Esophagus squamous epithelium (tissue), 4 donors: ENCODE measurements around the gene RNU7-1.

Source experiments
- CTCF ChIP-seq, 6 experiments: fragments of 450-650 bp in 4 of 6; fragments of 200-600 bp in 2 of 6; sonication (generic) in 2 of 6; IDR thresholded peaks; one replicate each; pipeline ENCODE4 v1.5.1; 2016 to 2019; ENCODE audit warnings: antibody characterized with exemption in 6 of 6, mild to moderate bottlenecking in 4 of 6, moderate library complexity in 4 of 6
- POLR2A ChIP-seq, 4 donors: fragments of 450-650 bp; IDR thresholded peaks; one replicate each; pipeline ENCODE4 v1.6.1; 2017; ENCODE audit warnings: antibody characterized with exemption in 4 of 4, mild to moderate bottlenecking in 4 of 4, moderate library complexity in 3 of 4

GRCh38 chr12:6946033-6946919 is 2.7 kb downstream of the RNU7-1 start:
- TF ChIP-seq POLR2A (IDR thresholded peaks at IDR 0.05) (peak in 3 of 4 donors; percentile 64 to 75 (median 74)), CTCF (IDR thresholded peaks at IDR 0.05) (peak in 4 of 6 experiments; percentile 20 to 51 (median 36))
